ENCODE measurements around the gene RPS26. TPM values are rescaled to one million over a fixed set of nuclear protein-coding genes. Genes with fewer than 3 reads are reported as not detected.

RPS26 gene
- total RNA-seq, 1 experiment from 2014 or later = 70.2 TPM

GRCh38 chr12:56081393-56082347 is 40.0 kb downstream of the RPS26 start:
- CTCF ChIA-PET = no interaction called here

More at GRCh38 chr12:56081393-56082347, 40.0 kb downstream of the RPS26 start:
- Histone ChIP-seq H3K4me1 (ENCODE audit: control insufficient read depth in 1 of 2, insufficient read depth in 2 of 2, low read length in 2 of 2) (peaks cover 17 to 44% of the 10 kb centered on the region in 2 experiments), H3K9ac (ENCODE audit: low read length) (peak overlapping the region; percentile 78), H3K27me3 (ENCODE audit: insufficient read depth, low read length) (no peaks in the 10 kb centered on the region), H3K9me3 (ENCODE audit: control insufficient read depth in 1 of 2, insufficient read depth in 1 of 2, low read depth in 1 of 2, low read length in 2 of 2) (no peaks in the 10 kb centered on the region), H3K9me2 (ENCODE audit: insufficient read depth) (no peaks in the 10 kb centered on the region), H3K27ac (ENCODE audit: low read depth, low read length) (peak overlapping the region; percentile 93; the same call in 1 of the 2 replicates), H3K36me3 (ENCODE audit: control insufficient read depth in 1 of 2, insufficient read depth in 2 of 2, low read length in 2 of 2) (peaks cover 6 to 9% of the 10 kb centered on the region in 2 experiments; a peak in 2 of 4 replicates), H4K20me1 (ENCODE audit: insufficient read depth) (no peaks in the 10 kb centered on the region), H3K4me2 (ENCODE audit: low read length) (peak overlapping the region; percentile 94), H3K79me2 (ENCODE audit: insufficient read depth, low read length) (peaks cover 12% of the 10 kb centered on the region; the same call in 1 of the 2 replicates), H3K4me3 (replicated peaks in 1 of 2; ENCODE audit: low read depth in 1 of 2, low read length in 2 of 2) (peak overlapping the region; percentile 70 to 90), H2AFZ (ENCODE audit: low read depth, low read length, poor library complexity, severe bottlenecking) (no peak overlapping the region)
- TF ChIP-seq, protein P1, sequence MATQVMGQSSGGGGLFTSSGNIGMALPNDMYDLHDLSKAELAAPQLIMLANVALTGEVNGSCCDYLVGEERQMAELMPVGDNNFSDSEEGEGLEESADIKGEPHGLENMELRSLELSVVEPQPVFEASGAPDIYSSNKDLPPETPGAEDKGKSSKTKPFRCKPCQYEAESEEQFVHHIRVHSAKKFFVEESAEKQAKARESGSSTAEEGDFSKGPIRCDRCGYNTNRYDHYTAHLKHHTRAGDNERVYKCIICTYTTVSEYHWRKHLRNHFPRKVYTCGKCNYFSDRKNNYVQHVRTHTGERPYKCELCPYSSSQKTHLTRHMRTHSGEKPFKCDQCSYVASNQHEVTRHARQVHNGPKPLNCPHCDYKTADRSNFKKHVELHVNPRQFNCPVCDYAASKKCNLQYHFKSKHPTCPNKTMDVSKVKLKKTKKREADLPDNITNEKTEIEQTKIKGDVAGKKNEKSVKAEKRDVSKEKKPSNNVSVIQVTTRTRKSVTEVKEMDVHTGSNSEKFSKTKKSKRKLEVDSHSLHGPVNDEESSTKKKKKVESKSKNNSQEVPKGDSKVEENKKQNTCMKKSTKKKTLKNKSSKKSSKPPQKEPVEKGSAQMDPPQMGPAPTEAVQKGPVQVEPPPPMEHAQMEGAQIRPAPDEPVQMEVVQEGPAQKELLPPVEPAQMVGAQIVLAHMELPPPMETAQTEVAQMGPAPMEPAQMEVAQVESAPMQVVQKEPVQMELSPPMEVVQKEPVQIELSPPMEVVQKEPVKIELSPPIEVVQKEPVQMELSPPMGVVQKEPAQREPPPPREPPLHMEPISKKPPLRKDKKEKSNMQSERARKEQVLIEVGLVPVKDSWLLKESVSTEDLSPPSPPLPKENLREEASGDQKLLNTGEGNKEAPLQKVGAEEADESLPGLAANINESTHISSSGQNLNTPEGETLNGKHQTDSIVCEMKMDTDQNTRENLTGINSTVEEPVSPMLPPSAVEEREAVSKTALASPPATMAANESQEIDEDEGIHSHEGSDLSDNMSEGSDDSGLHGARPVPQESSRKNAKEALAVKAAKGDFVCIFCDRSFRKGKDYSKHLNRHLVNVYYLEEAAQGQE (IDR thresholded peaks at IDR 0.05; ENCODE audit: low read depth) = no peak
- TF ChIP-seq ZNF274 (IDR thresholded peaks at IDR 0.05; ENCODE audit: low read depth, low read length) (no peak), EGR1 (IDR thresholded peaks at IDR 0.05; ENCODE audit: low read depth) (no peak), JUND (IDR thresholded peaks at IDR 0.05) (no peak), RAD21 (IDR thresholded peaks at IDR 0.05; ENCODE audit: low read depth) (no peak), TCF7L2 (IDR thresholded peaks at IDR 0.05; ENCODE audit: borderline replicate concordance, extremely low read depth, insufficient read depth, insufficient read length) (no peak), SP1 (IDR thresholded peaks at IDR 0.05; ENCODE audit: low read depth) (no peak), CBX3 (IDR thresholded peaks at IDR 0.05; ENCODE audit: low read depth) (no peak), EZH2phosphoT487 (IDR thresholded peaks at IDR 0.05; ENCODE audit: borderline replicate concordance) (no peak), POLR2A (IDR thresholded peaks at IDR 0.05; ENCODE audit: borderline replicate concordance, extremely low read depth, insufficient read depth, insufficient read length) (no peak), POLR2AphosphoS5 (IDR thresholded peaks at IDR 0.05; ENCODE audit: low read depth, low read length) (no peak), ELF1 (IDR thresholded peaks at IDR 0.05; ENCODE audit: borderline replicate concordance, low read depth) (no peak), ZFX (IDR thresholded peaks at IDR 0.05) (no peak), CEBPB (IDR thresholded peaks at IDR 0.05; ENCODE audit: low read depth) (no peak)
- TF ChIP-seq, protein P2, sequence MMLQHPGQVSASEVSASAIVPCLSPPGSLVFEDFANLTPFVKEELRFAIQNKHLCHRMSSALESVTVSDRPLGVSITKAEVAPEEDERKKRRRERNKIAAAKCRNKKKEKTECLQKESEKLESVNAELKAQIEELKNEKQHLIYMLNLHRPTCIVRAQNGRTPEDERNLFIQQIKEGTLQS (IDR thresholded peaks at IDR 0.05) = no peak
- RAD21 ChIA-PET (ENCODE audit: low non-redundant PET in 1 of 2, low total read pairs in 2 of 2, uncharacterized antibody in 2 of 2, unreplicated experiment in 2 of 2) = interaction anchor here in 1 of 2 experiments (0.8 kb wide), 1 partner anchor 22 kb away, joined by 3 read pairs; the partner anchor contains the start of gene PA2G4
- ATAC-seq = no peak
- no TSS peak for BruUV-seq (replicated peaks)
- POLR2A ChIA-PET = interaction anchor here (1.3 to 2.6 kb wide), 3 partner anchors 22 to 46 kb away, joined by 3 to 12 read pairs (median 10); partner anchors contain the start of genes ESYT1, PA2G4 and ZC3H10
- intact Hi-C loops (cut with micrococcal nuclease) = no loop called here
- no peak for DNase-seq (ENCODE audit: low read depth, low spot score)

Data from HCT116 (cell line).